ENCODE measurements around the gene FBXO31. TPM values are rescaled to one million over a fixed set of nuclear protein-coding genes. Genes with fewer than 3 reads are reported as not detected.
A peak's percentile ranks its signal among the peaks of the same experiment; 100 is the strongest.
"Not testable (repeated sequence)": the region's sequence is repeated elsewhere in the genome, so short reads cannot be mapped to it uniquely, and the experiment has no call there.

FBXO31 gene
- total RNA-seq, 1 donor from 2014 or later: 5.8 TPM

GRCh38 chr16:87380403-87380802 is 3.2 kb downstream of the FBXO31 start:
- Histone ChIP-seq H3K4me3 (no peak overlapping the region), H3K4me1 (peaks cover 6% of the 10 kb centered on the region), H4K20me1 (ENCODE audit: low read depth) (peaks cover 18% of the 10 kb centered on the region), H3K9me3 (ENCODE audit: low read depth) (no peaks in the 10 kb centered on the region), H3K36me3 (no peaks in the 10 kb centered on the region), H3K27ac (no peak overlapping the region), H3K9ac (no peak overlapping the region), H3K27me3 (no peaks in the 10 kb centered on the region), H2AFZ (replicated peaks) (no peak overlapping the region), H3F3A (ENCODE audit: low read depth) (peaks cover 17% of the 10 kb centered on the region), H3K79me2 (ENCODE audit: low read depth) (peaks cover 68% of the 10 kb centered on the region), H3K4me2 (no peak overlapping the region)
- Mint-ChIP-seq H3K9me3 (peaks cover 2% of the 10 kb centered on the region), H3K27ac (no peak overlapping the region), H3K27me3 (ENCODE audit: insufficient read depth, low read depth) (peaks cover 13% of the 10 kb centered on the region), H3K4me1 (peaks cover 31% of the 10 kb centered on the region), H3K4me3 (peak overlapping the region; percentile 85), H3K36me3 (peaks cover 8% of the 10 kb centered on the region)
- DNase-seq (ENCODE audit: low spot score): no peak
- no peak for TF ChIP-seq CTCF (IDR thresholded peaks at IDR 0.05)
- TF ChIP-seq EZH2phosphoT487 (IDR thresholded peaks at IDR 0.05): no peak
- no peak for TF ChIP-seq EZH2 (IDR thresholded peaks at IDR 0.05)

- peaks cover 11% of the 10 kb centered on the region for H3F3A ChIP-seq (ENCODE audit: low read depth)
- not testable (repeated sequence) for H3K27ac Mint-ChIP-seq; H3K36me3 Mint-ChIP-seq; H3K9me3 ChIP-seq (ENCODE audit: low read depth); H3K27me3 ChIP-seq; DNase-seq (ENCODE audit: low spot score); H3K4me2 ChIP-seq; H2AFZ ChIP-seq (replicated peaks); H3K4me1 ChIP-seq; H3K9me3 Mint-ChIP-seq; H3K36me3 ChIP-seq; H3K27ac ChIP-seq; H3K9ac ChIP-seq; H3K4me3 ChIP-seq
- H3K4me3 Mint-ChIP-seq: peak overlapping the region; percentile 46
- H3K4me1 Mint-ChIP-seq: peaks cover 26% of the 10 kb centered on the region
- H3K79me2 ChIP-seq (ENCODE audit: low read depth): peaks cover 71% of the 10 kb centered on the region
- H4K20me1 ChIP-seq (ENCODE audit: low read depth): peaks cover 18% of the 10 kb centered on the region
- peaks cover 13% of the 10 kb centered on the region for H3K27me3 Mint-ChIP-seq (ENCODE audit: insufficient read depth, low read depth)
Measured at GRCh38 chr16:87379312-87379752, 4.2 kb downstream of the FBXO31 start.

GRCh38 chr16:87376660-87377059 is 6.9 kb downstream of the FBXO31 start:
- Mint-ChIP-seq H3K9me3 (no peaks in the 10 kb centered on the region), H3K4me3 (no peak overlapping the region), H3K27me3 (ENCODE audit: insufficient read depth, low read depth) (peaks cover 5% of the 10 kb centered on the region), H3K4me1 (peaks cover 15% of the 10 kb centered on the region), H3K36me3 (peaks cover 6% of the 10 kb centered on the region), H3K27ac (peak overlapping the region; percentile 50)
- H4K20me1 ChIP-seq (ENCODE audit: low read depth): peaks cover 10% of the 10 kb centered on the region
- TF ChIP-seq EZH2 (IDR thresholded peaks at IDR 0.05) (no peak), CTCF (IDR thresholded peaks at IDR 0.05) (no peak), EZH2phosphoT487 (IDR thresholded peaks at IDR 0.05) (no peak)
- H3K9me3 ChIP-seq (ENCODE audit: low read depth): no peaks in the 10 kb centered on the region
- no peak overlapping the region for H3K4me2 ChIP-seq
- no peak overlapping the region for H2AFZ ChIP-seq (replicated peaks)
- H3K4me1 ChIP-seq: no peaks in the 10 kb centered on the region
- DNase-seq (ENCODE audit: low spot score): no peak
- no peak overlapping the region for H3K4me3 ChIP-seq
- H3K27ac ChIP-seq: no peak overlapping the region
- no peaks in the 10 kb centered on the region for H3K27me3 ChIP-seq
- H3K79me2 ChIP-seq (ENCODE audit: low read depth): peaks cover 68% of the 10 kb centered on the region
- H3F3A ChIP-seq (ENCODE audit: low read depth): no peaks in the 10 kb centered on the region
- H3K9ac ChIP-seq: no peak overlapping the region
- no peaks in the 10 kb centered on the region for H3K36me3 ChIP-seq

- no peak overlapping the region for H3K4me3 ChIP-seq
- Mint-ChIP-seq H3K27me3 (ENCODE audit: insufficient read depth, low read depth) (peaks cover 4% of the 10 kb centered on the region), H3K36me3 (peaks cover 6% of the 10 kb centered on the region), H3K27ac (peak overlapping the region; percentile 58), H3K4me1 (peaks cover 16% of the 10 kb centered on the region), H3K9me3 (no peaks in the 10 kb centered on the region), H3K4me3 (no peak overlapping the region)
- DNase-seq (ENCODE audit: low spot score): peak; percentile 1
- H3K27me3 ChIP-seq: no peaks in the 10 kb centered on the region
- H3F3A ChIP-seq (ENCODE audit: low read depth): no peaks in the 10 kb centered on the region
- no peak for TF ChIP-seq EZH2phosphoT487 (IDR thresholded peaks at IDR 0.05)
- H3K9ac ChIP-seq: no peak overlapping the region
- H2AFZ ChIP-seq (replicated peaks): no peak overlapping the region
- H4K20me1 ChIP-seq (ENCODE audit: low read depth): peaks cover 19% of the 10 kb centered on the region
- H3K4me1 ChIP-seq: peaks cover 8% of the 10 kb centered on the region
- H3K36me3 ChIP-seq: no peaks in the 10 kb centered on the region
- peaks cover 62% of the 10 kb centered on the region for H3K79me2 ChIP-seq (ENCODE audit: low read depth)
- no peak overlapping the region for H3K4me2 ChIP-seq
- H3K9me3 ChIP-seq (ENCODE audit: low read depth): no peaks in the 10 kb centered on the region
- no peak overlapping the region for H3K27ac ChIP-seq
Measured at GRCh38 chr16:87375426-87376135, 8.0 kb downstream of the FBXO31 start.

Measured in neural progenitor cell (in vitro differentiated cells).